MM.1S (cell line): ENCODE results near the gene PDZD8.
"Not testable (repeated sequence)": the region's sequence is repeated elsewhere in the genome, so short reads cannot be mapped to it uniquely, and the experiment has no call there.

Experiments used
- CTCF ChIP-seq: fragments of 300-600 bp; sonication (generic); IDR thresholded peaks from 2 replicates; pipeline ENCODE4 v1.5.1; 2016; ENCODE audit warnings: antibody characterized with exemption, low read length, mixed read lengths
- EZH2 ChIP-seq: fragments of 300-600 bp; sonication (generic); optimal IDR thresholded peaks from 2 replicates; pipeline ENCODE3; 2017; ENCODE audit warnings: low read depth, mild to moderate bottlenecking, antibody characterized with exemption, low read length, mixed read lengths

- TF ChIP-seq CTCF, EZH2: not testable (repeated sequence)
These were observed 71.8 kb downstream of the PDZD8 start for GRCh38 chr10:117303451-117303850.
